Germinal center (tissue), 1 donor: Measurements from ENCODE around the gene RASGRP2.

Experiments used
- DNase-seq: peaks from one replicate; pipeline ENCODE4 v3.0.0; 2012; ENCODE audit warnings: mixed read lengths, low spot score

Gene RASGRP2

DNA sequence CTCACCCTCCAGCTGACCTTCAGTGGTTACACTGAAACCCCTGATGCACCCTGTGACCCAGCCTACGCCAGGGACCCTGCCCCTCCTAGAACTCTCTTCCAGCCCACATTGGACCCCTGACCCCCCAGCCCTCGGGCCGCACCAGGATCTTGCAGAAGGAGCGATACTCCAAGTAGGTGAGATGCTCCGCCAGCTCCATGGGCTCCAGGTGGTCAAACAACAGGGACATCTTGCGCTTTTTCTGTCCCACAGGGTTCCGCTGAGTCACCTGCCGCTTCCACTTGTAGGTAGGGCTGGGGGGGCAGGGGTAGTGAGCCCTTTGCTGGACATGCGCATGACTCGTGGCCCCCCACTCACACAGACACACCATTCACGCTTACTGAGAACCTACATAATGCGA, 4.1 kb downstream of the RASGRP2 start:
- DNase-seq, result no peak

DNA sequence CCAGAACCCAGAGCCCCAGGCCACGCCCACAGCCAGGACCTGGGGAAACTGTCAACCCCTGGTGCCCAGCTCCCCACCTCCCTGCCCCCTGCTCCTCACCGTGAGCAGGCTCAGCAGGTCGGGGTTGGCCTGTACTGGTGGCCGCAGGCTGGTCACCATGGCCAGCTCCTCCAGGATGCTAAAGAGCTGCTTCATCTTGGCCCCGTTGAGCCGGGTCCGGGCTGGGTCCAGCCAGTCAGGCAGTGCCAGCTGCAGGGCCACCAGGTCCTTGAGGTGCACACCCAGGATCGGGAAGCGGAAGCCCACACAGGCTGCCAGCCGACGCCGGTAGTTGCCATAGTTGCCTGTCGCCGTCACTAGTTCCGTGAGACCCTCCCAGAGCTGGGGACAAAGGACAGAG, 7.3 kb downstream of the RASGRP2 start:
- no peak for DNase-seq

DNA sequence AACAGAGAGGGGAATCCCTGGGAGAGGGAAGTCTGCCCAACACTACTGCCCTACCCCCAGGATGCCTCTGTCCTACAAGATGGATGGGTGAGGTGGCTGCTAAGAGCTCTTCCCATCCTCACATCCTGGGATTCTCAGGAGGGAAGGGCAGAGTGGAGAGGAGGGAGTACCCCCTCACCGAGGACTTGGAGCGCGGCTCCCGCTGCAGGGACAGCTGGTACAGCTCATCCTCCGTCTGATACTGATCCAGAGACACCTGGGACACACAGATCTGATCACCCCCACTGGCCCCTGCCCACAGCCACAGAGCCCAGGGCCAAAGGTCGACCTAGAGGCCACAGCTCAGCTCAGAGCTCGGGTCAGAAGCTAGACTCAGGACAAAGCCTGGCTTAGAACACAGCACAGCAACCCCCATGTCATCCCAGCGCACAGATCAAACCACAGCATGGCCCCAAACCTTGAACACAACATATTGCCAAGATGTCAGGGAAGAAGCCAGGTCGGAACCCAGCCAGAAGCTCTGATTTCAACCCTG, 8.2 kb downstream of the RASGRP2 start:
- no peak for DNase-seq

DNA sequence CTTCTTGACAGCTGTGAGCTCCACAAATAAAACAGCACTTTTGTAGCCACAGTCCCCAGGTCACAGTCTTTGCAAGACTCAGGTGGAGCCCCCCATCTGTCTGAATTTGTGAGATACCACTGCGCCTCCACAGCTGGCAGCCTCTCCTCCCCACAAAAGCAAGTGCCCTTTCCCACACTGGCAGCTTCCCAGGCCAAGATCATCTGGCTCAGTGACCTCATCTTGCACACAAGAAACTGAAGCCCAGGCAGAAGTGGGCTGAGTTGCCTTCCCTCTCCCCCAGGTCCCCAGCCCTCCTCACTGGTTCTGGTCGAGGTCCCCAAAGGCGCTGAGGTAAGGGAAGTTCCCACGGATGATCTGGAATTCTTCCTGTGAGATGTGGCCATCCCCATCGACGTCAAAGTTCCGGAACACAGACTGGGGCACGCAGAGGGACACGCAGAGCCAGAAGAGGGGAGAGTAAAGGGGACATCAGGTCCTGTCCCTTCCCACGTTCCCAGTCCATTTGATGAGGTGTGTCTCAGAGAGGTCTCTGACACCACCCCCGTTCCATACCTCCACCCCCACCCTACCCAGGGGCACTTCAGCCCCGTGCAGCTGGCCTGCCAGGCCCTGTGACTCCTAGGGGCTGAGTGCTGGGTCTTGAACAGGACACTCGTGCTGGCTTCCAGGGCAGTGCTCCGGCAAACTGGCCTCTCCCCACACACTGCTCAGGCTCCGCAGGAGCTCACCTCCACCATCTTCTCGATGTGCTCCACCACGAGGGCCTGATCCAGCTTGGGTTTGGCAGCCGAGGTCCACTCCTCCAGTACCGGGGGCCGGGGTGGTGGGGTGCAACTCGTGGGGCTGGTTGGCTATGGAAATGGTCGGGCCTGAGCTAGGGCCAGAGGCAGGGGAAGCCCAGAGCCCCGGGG, 8.9 kb downstream of the RASGRP2 start:
- DNase-seq, result no peak

DNA sequence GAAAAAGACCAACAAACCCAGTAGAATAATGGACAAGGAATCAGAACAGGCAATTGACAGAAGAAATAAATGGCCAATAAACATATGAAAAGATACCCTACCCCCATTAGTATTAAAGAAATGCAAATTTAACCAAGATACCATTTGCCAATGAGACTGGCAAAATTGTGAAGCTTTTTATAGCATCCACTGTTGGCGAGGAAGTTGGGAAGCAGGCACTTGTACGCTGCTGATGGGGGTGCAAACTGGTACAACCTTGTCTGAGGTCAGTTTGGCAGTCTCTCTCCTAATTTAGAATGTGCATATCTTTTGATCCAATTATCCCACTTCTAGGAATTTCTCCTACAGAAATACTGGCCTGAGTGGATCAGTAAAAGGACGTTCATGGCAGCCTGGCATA, 12.3 kb downstream of the RASGRP2 start:
- DNase-seq, result no peak

DNA sequence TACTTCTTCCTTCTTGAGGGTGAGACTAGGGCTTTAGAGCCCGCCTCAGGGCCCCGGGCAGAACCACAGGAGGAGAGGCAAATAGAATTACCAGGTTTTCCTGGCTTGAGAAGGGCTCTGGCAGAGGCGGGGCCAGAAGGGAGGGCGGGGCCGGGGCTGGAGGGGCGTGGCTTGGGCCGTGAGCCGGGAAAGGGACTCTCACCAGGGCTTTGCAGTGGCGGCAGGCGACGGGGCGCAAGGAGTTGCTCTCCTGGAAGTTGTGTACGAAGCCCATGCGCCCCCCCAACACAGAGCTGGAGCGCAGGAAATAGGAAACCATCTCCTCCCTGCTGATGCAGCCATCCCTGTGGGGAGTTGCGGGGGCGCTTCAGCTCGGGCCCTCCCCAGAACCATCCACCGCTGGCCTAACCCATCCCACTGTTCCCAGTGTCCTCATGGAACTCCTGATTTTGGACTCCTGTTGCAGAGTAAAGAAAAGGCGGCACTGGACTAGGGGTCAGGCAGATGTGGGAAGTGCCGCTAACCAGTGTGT, 14.0 kb downstream of the RASGRP2 start:
- DNase-seq, result no peak

DNA sequence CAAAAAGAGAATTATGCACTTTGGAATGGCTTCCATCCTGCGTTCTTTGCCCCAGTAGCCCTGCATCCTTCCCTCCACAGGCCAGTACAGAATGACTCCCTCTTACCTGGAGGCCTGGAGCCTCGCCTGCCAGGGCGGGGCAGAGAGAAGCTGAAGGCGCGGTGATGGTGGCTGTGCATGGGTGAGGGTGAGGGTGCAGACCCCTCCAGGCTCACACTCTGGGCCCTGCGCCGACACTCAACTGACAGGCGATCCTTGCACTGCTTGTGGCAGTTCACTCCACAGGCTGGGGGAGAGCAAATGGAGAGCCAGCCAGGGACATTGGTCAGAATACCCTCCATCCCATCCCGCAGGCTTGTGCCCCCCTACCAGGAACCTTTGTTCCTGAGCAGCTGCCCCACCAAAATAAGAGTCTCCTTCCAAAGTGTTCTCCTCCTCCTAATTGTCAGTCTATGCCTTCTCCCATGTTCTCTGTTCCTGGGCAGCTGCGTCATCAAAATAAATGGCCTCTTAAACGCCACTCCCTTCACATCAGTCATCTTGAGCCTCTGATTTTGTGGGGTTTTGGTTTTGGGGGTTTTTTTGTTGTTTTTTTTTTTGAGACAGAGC, 15.1 kb downstream of the RASGRP2 start:
- no peak for DNase-seq

DNA sequence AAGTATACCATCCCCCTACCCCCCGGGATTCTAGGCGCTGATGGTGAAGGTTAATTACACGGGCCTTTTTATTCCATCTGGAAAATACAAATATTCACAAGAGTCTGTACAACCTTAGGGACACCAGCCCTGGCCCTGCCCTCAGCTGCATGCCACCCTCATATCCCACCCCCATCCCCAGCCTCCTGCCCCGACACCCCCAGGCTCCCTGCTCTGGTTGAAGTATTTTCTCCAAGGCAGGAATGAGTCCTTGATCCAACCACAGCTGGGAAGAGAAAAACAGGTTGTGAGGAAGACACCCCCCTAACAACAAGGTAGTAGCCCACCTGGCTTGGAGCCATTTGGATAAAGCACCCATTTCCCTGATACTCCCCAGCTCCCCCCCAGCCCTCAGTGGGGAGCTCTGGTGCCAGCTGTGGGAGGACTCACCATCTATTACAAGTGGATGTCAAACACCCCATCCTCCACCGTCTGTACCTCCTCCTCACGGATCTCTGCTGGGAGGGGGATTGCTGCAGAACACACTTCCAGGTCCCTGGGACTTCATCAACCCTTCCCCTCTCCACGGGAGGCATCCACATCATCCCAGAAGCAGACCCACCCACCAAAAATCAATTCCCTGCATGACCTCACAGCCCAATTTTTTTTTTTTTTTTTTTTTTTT, 16.9 kb downstream of the RASGRP2 start:
- DNase-seq, result no peak

DNA sequence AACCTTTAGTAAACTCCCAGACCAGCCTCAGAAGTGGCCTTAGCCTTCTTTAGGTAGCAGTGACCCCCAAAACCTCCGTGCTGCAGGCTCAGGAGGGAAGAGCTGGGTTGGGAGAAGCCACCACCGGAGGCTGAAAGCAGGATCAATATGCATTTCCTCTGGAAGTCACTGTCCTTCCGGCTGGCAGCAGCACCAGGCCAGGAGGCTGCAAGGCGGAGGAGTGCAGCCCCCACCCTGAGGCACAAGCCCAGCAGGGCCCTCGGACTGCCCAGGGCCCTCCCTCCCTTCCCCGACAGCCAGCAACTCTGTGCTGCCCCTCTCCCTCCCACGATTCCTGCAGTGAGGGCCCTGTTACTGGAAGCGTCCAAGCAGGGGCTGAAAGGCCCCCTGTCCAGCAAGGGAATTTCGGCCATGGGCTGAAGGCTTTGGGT, 17.7 kb downstream of the RASGRP2 start:
- DNase-seq, result no peak

DNA sequence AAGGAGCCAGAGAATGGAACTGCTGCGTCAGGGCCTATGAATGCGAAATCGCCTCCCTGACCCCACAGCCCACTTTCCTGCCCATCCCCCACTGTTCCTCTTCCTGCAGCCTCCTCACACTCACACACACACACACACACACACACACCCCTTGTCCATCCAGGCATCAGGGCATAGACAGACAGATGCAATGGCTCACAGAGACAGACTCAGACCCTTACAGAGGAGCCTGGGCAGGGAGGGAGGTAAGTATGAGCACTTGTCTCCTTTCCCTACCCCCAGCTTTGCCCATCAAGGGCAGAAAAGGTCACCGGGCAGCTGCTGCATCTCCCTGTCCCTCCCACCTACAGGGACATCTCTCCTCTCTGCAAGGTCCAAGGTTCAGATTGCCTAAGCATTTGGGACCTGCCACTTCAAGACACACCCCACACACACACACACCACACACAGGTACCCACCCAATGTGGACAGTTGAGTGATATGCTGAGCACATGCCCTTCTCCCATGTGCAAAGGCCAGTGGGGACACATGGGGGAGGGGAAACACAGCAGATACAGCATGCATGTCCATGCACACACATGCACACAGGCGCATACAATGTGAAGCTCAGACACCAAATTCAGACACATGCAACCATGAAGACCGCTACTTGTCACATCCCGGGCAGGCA, 18.9 kb downstream of the RASGRP2 start:
- DNase-seq, result no peak

DNA sequence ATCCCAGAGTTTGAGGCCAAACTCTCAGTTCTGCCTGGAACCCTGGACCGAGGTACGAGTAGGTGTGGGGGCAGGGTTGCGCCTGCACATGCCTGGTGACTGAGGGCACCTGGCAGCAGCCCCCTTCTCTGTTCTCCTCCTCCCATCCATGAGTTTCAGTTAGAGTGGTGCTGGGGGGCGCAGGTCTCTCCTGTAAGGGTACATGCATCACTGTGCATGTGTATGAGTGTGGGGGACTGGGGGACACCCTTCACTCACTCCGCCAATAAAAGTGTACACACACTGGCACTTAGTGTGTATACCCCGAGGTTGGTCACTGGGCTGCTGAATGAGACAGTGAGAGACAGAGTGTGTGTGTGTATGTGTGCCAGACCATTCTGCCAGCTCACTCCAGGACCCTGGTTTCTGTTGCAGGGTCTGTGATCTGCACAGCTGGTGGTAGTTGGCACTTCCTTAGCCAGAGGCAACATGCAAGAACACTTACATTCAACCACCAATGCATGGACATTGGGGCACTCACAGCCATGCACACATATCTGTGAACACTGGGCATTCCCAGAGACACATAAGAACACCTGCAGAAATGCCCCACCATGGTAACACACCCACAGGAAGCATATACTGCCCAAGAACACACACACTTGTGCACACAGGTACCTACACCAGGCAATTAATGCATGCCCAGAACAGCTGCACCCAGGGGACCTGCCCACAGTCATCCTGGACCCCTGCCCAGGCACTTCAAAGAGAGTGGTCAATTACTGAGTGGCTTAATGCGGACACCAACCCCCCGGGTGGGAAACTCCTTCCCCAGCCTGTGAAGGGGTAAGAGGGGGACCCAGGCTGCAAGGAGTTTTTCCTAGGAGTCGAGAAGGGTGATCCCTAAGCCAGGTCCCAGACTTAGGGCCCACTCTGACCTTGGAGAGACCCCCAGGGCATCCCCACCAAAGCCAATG, 19.8 kb downstream of the RASGRP2 start:
- no peak for DNase-seq

DNA sequence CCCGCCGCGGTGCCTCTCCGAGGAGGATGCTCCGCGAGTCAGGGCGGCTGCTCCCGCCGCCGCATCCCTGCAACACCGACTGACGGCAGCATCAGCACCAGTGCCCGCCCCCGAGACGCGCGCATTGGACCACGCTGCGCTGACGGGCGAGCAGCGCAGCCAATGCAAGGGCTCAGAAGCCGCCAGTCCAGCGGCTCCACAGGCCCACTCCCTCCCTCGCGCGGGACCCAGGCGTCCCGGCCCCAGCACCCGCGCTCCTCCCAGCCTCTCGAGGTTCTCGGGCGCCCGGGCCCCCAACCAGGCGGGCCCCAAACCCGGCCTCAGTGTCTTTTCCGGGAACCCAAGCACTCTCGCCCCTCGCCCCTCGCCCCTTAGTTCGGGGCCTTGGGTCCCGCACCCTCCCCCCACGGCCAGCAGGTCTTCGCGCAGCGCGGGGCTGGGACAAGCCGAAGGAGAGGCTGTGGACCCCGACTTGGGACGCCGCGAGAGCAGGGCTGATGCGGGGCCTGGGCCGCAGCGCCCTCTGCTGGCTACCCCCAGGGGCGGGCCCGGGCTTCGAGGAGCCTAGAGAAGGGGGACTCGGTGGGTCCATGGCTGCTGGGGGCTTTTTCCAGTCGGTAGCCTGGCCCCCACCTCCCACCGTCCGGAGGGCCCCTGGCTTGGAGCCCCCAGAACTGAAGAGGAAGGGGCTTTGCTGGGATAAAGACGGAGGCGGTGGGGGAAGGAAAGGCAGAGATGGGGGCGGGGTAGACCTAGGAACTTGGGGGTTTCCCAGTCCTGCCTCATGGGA, 20.6 kb downstream of the RASGRP2 start, which contains the start of gene NRXN2:
Gene NRXN2 (minus strand): TSS at position 81 of the 790 bp plus-strand sequence. CDS start 9,498 bp downstream, outside the sequence.
- peak; percentile 94 for DNase-seq

DNA sequence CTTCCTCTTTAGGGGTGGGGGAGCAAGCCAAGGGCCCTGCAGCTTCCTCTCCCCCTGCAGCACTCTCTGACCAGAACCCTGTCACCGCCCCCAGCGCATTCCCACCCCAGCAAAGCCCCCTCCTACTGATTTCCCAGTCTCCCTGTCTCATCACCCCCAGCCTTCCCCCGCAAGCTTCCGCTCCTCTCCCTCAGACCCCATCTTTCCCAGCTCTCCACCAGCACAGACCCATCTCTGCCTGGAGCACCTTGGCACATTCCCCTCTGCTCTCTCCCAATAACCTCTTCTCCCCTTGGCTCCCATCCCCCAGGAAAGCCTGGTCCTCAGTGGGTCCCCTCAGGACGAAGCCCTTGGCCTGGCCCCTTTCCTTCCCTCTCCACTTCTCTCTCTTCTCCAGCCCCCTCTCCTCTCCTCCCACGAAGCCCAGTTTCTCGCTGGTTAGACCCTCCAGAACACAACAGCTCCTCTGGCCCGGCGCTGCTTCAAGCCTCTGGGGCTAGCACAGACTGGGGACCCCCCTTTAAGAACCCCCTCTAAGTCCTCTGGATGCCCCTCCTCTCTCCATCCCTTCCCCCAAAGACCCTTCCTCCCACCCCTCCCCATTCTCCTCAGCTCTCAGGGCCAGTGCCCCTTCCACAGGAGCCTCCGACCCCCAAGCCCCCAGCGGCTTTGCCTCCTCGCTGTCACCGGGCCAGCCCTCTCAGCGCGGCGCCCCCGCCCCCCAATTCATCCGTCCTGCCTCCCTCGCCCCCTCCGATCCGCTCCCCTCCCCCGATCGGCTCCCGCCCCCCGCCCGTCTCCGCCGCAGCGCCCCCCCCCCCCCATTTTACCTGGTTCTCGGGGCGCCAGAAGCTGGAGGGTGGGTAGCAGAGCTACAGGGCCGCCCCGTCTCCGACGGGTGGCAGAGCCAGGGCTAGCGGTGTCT, 21.5 kb downstream of the RASGRP2 start:
- DNase-seq, result no peak

DNA sequence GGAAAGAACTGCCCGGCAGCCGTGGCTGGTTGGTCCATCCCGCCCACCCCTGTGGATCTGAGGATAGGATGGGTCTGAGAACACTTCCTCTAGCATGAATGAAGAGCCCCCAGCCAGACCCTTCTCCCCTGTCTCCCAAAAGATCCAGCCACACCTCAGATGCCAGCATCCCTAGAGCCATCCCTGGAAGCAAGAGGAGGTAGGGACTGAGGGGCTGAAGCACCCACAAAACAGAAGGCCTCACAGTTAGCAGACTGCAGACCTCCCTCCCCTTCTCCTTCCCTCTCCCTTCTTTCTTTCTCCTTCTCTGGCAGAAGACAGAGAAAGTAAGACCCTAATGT, 22.6 kb downstream of the RASGRP2 start:
- no peak for DNase-seq

DNA sequence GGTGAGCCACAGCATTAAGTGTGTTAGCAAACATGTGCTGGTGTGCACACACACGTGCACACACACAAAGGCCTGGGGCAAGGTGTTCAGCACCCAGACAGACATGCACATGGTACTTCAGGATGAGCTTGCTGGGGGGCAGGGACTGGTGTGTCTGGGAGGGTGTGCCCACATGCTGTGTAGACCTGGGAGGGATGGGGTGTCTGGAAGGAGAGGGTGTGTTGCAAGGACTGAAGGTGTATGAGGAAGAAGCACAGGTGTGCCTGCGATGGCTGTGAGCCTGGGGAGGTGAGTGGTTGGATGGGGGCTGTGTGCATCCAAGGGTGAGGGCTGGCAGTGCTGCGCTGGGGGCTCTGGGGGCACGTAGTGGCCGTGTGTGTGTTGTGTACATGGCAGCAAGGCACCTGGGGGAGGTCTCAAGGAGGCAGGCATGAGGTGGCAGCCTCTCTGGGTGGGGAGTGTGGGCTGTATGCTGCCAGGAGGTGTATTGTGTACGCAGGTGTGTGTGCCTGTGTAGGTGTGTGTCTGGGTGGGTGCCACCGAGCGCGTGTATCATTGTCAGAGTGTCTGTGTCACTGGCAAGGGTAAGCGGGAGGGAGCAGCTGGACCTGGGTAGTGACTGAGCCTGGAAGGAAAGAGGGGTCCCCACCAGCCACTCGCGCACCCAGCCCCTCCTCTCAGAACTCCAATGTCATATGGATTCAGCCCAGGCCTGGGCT, 23.1 kb downstream of the RASGRP2 start:
- DNase-seq, result no peak

DNA sequence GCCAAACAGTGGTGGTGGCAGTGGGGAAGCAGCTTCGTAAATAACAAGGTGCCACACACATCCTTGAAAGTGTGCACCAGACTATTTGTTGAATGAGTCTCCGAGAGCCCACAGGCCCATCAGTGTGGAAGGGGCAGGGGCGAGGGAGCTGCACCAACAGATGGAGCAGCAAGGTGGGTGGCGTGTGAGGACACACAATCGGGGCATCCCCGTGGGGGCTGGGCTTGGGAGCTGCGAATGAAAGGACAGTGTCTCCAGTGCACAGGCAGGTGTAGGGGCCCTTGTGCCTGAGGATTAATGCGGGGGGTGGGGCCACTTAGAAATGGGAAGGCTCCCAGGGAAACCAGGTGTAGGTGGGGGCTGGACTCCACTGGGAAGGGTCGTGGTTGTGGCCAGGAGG, 23.8 kb downstream of the RASGRP2 start:
- DNase-seq, result no peak

DNA sequence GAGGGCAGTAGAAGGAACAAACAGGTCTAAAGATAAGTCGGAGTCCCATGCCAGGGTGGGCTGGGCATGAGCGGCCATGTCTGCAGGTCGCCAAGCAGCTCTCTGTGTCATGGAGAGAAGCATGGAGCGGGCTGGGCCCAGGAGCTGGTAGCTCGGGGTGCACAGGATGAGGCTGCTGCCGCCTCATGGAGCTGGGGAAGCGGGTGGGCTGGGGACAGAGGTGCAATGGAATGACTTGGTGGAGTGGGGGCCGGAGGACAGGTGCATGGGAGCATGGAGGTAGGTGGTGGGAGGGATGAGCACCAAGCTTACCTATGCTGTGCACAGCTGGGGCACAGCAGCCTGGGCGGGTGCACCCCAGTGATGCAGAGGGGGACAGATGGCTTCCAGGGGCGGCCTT, 24.5 kb downstream of the RASGRP2 start:
- DNase-seq, result no peak

DNA sequence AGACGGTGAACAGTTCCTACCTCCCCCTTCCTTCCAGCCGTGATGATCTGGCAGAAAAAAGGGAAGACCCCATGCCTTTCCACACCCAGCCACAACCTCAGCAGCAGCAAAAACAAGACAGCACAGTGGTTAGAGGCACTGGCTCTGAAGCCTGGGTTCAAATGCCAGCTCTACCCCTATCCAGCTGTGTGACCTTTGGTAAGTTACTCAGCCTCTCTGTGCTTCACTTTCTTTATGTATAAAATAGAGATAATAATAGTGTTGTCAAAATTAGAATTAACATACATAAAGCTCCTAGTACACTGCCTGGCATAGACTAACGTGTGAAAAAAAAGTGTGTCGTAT, 25.2 kb downstream of the RASGRP2 start:
- no peak for DNase-seq
